Parathyroid adenoma (tissue), 2 donors: Measurements from ENCODE around the gene LARP4B.
"Not testable (repeated sequence)": the region's sequence is repeated elsewhere in the genome, so short reads cannot be mapped to it uniquely, and the experiment has no call there.

ENCODE experiments used
- H2AFZ ChIP-seq: fragments of 300-600 bp; sonication (generic); one replicate; pipeline ENCODE4 v1.7.0; 2017; ENCODE audit warnings: antibody characterized with exemption, mild to moderate bottlenecking
- H3K27ac ChIP-seq: fragments of 300-600 bp; sonication (generic); one replicate; pipeline ENCODE4 v1.7.0; 2017
- H3K27me3 ChIP-seq: fragments of 300-600 bp; sonication (generic); one replicate; pipeline ENCODE4 v1.7.0; 2017; ENCODE audit warnings: low read length; ENCODE audit not compliant: control insufficient read depth, insufficient read depth
- H3K36me3 ChIP-seq: fragments of 300-600 bp; sonication (generic); one replicate; pipeline ENCODE4 v1.7.0; 2017; ENCODE audit warnings: low read length; ENCODE audit not compliant: control insufficient read depth, insufficient read depth
- H3K4me1 ChIP-seq: fragments of 300-600 bp; sonication (generic); one replicate; pipeline ENCODE4 v1.7.0; 2017; ENCODE audit warnings: control low read depth
- H3K4me2 ChIP-seq: fragments of 300-600 bp; sonication (generic); one replicate; pipeline ENCODE4 v1.7.0; 2017; ENCODE audit warnings: low read length
- H3K4me3 ChIP-seq: fragments of 300-600 bp; sonication (generic); one replicate; pipeline ENCODE4 v1.7.0; 2017; ENCODE audit warnings: low read depth, low read length
- H3K79me2 ChIP-seq: fragments of 300-600 bp; sonication (generic); one replicate; pipeline ENCODE4 v1.7.0; 2017; ENCODE audit warnings: control low read depth
- H3K9ac ChIP-seq: fragments of 300-600 bp; sonication (generic); one replicate; pipeline ENCODE4 v1.7.0; 2017; ENCODE audit warnings: mild to moderate bottlenecking
- H3K9me3 ChIP-seq: fragments of 300-600 bp; sonication (generic); one replicate; pipeline ENCODE4 v1.7.0; 2017; ENCODE audit warnings: low read length; ENCODE audit not compliant: control insufficient read depth
- CTCF ChIP-seq: fragments of 300-600 bp; sonication (generic); IDR thresholded peaks from one replicate; pipeline ENCODE4 v1.7.0; 2017; ENCODE audit warnings: antibody characterized with exemption, mild to moderate bottlenecking
- donor health status: primary hyperparathyroidism.

Gene LARP4B

GRCh38 chr10:774223-774622 is 157.3 kb downstream of the LARP4B start:
- Histone ChIP-seq H3K27me3 (no peaks in the 10 kb centered on the region), H2AFZ (no peak overlapping the region)

GRCh38 chr10:773562-774161 is 157.8 kb downstream of the LARP4B start:
- H2AFZ ChIP-seq = no peak overlapping the region
- TF ChIP-seq CTCF = no peak
- H3K36me3 ChIP-seq = no peaks in the 10 kb centered on the region
- H3K79me2 ChIP-seq = no peaks in the 10 kb centered on the region
- no peaks in the 10 kb centered on the region for H3K4me1 ChIP-seq
- no peaks in the 10 kb centered on the region for H3K9me3 ChIP-seq
- no peak overlapping the region for H3K9ac ChIP-seq
- H3K27ac ChIP-seq = no peak overlapping the region
- H3K4me3 ChIP-seq = no peak overlapping the region
- H3K27me3 ChIP-seq = no peaks in the 10 kb centered on the region
- no peak overlapping the region for H3K4me2 ChIP-seq

More at GRCh38 chr10:774223-774622, 157.3 kb downstream of the LARP4B start:
- H3K9ac ChIP-seq = no peak overlapping the region
- no peak for TF ChIP-seq CTCF
- no peaks in the 10 kb centered on the region for H3K36me3 ChIP-seq
- H3K4me3 ChIP-seq = no peak overlapping the region
- no peaks in the 10 kb centered on the region for H3K4me1 ChIP-seq
- H3K27ac ChIP-seq = no peak overlapping the region
- H3K9me3 ChIP-seq = no peaks in the 10 kb centered on the region
- H3K4me2 ChIP-seq = no peak overlapping the region
- no peaks in the 10 kb centered on the region for H3K79me2 ChIP-seq

GRCh38 chr10:772227-772637 is 159.3 kb downstream of the LARP4B start:
- no peak for TF ChIP-seq CTCF
- Histone ChIP-seq H2AFZ (no peak overlapping the region), H3K4me2 (no peak overlapping the region), H3K27me3 (no peaks in the 10 kb centered on the region), H3K79me2 (no peaks in the 10 kb centered on the region), H3K9me3 (no peaks in the 10 kb centered on the region), H3K36me3 (no peaks in the 10 kb centered on the region), H3K9ac (no peak overlapping the region), H3K4me3 (no peak overlapping the region), H3K27ac (no peak overlapping the region), H3K4me1 (no peaks in the 10 kb centered on the region)

- Histone ChIP-seq H2AFZ (no peak overlapping the region), H3K27ac (no peak overlapping the region), H3K4me3 (no peak overlapping the region), H3K4me1 (no peaks in the 10 kb centered on the region), H3K36me3 (no peaks in the 10 kb centered on the region), H3K9ac (no peak overlapping the region), H3K4me2 (no peak overlapping the region), H3K27me3 (no peaks in the 10 kb centered on the region), H3K9me3 (no peaks in the 10 kb centered on the region), H3K79me2 (no peaks in the 10 kb centered on the region)
- no peak for TF ChIP-seq CTCF
These were observed 159.9 kb downstream of the LARP4B start for GRCh38 chr10:771647-772046.

- Histone ChIP-seq H3K9ac (no peak overlapping the region), H3K79me2 (no peaks in the 10 kb centered on the region), H3K27me3 (no peaks in the 10 kb centered on the region), H3K27ac (no peak overlapping the region), H3K9me3 (no peaks in the 10 kb centered on the region), H3K36me3 (no peaks in the 10 kb centered on the region), H3K4me1 (no peaks in the 10 kb centered on the region), H3K4me3 (no peak overlapping the region), H2AFZ (no peak overlapping the region), H3K4me2 (no peak overlapping the region)
- TF ChIP-seq CTCF = no peak
These were observed 160.5 kb downstream of the LARP4B start for GRCh38 chr10:770975-771374.

GRCh38 chr10:770048-770712 is 161.3 kb downstream of the LARP4B start:
- H3K27me3 ChIP-seq, H3K36me3 ChIP-seq, H3K9ac ChIP-seq, H3K9me3 ChIP-seq, H3K27ac ChIP-seq, H3K4me1 ChIP-seq, H3K4me2 ChIP-seq, H3K4me3 ChIP-seq, H2AFZ ChIP-seq, H3K79me2 ChIP-seq: not testable (repeated sequence)
